Measurements from ENCODE around the gene FBXW7.

FBXW7 gene

DNA sequence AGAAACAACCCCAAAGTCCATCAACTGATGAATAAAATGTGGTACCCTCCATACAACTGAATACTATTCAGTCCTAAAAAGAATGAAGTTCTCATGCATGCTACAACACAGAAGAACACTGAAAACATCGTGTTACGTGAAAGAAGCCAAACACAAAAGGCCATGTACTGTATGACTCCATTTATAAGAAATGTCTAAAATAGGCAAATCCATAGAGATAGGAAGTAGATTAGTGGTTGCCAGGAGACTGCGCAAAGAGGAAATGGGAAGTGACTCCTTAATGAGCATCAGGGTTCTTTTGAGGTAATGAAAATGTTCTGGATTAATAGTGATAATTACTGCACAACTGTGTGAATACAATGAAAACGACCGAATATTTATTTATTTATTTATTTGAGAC, 23.4 kb downstream of the FBXW7 start:
- H3K4me1 Mint-ChIP-seq = peaks cover 19% of the 10 kb centered on the region
- DNase-seq (ENCODE audit: low spot score in 2 of 2) (no peak), ATAC-seq (ENCODE audit: low read depth) (peak; percentile 17)
- H3K9me3 Mint-ChIP-seq = peaks cover 3% of the 10 kb centered on the region
- no peaks in the 10 kb centered on the region for H3K27me3 Mint-ChIP-seq
- peak overlapping the region; percentile 49 for H3K4me3 Mint-ChIP-seq
- peaks cover 22% of the 10 kb centered on the region for H3K36me3 Mint-ChIP-seq
- H3K27ac Mint-ChIP-seq = no peak overlapping the region

GRCh38 chr4:152510349-152511147, 25.3 kb downstream of the FBXW7 start:
- Mint-ChIP-seq H3K27ac (peak overlapping the region; percentile 82), H3K4me1 (peaks cover 19% of the 10 kb centered on the region), H3K36me3 (peaks cover 22% of the 10 kb centered on the region), H3K27me3 (no peaks in the 10 kb centered on the region), H3K4me3 (peak overlapping the region; percentile 84), H3K9me3 (peaks cover 3% of the 10 kb centered on the region)
- DNase-seq (ENCODE audit: low spot score in 2 of 2) (no peak), ATAC-seq (ENCODE audit: low read depth) (peak; percentile 51)

DNA sequence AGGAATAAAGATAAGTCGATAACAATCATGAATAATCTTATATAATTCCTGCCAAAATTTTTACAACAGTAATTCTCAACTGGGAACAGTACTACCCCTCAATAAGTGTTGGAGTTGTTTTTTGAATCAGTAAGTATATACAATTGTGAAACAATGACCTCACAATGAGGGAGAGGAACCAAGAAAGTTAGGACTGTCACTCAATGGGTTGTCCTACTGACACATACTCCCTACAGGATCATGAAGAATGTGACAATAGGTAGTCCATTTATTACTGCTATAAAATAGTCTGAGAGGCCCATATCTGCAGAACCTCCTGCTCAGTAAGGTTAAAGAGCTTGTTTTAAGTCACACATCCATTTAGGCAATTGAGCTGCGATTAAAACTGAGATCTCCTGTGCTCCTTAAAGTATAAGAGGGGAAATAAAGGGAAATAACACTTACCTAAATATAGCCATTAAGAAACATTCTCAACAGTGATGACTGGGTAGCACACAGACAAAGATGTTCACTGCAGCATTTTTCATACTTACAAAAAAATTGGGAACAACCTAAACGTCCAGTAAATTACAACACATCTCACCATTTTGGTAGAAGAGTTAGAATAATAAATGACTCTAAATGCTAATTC, 26.2 kb downstream of the FBXW7 start:
- peak overlapping the region; percentile 82 for H3K27ac Mint-ChIP-seq
- peaks cover 3% of the 10 kb centered on the region for H3K9me3 Mint-ChIP-seq
- no peak overlapping the region for H3K4me3 Mint-ChIP-seq
- H3K27me3 Mint-ChIP-seq = no peaks in the 10 kb centered on the region
- peaks cover 19% of the 10 kb centered on the region for H3K4me1 Mint-ChIP-seq
- DNase-seq (ENCODE audit: low spot score in 2 of 2) = no peak
- no peak for ATAC-seq (ENCODE audit: low read depth)
- peaks cover 19% of the 10 kb centered on the region for H3K36me3 Mint-ChIP-seq

DNA sequence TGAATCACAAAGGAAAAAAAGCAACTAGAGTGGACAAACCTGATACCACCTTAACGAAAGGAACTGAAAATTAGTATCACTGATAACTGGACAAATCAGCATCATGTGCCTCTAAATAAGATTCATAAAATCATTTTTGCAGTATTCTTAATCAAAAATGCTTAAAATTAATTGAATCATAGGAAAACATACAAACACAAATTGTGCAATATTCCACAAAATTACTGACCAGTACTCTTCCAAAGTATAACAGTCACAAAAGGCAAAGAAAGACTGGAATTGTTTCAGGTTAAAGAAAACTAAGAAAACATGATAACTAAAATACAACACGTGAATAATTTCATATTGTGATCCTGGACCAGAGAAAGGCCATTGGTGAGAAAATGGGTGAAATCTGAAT, 27.1 kb downstream of the FBXW7 start:
- DNase-seq (ENCODE audit: low spot score in 2 of 2) (no peak), ATAC-seq (ENCODE audit: low read depth) (no peak)
- Mint-ChIP-seq H3K4me3 (no peak overlapping the region), H3K4me1 (peaks cover 13% of the 10 kb centered on the region), H3K9me3 (peaks cover 2% of the 10 kb centered on the region), H3K27me3 (no peaks in the 10 kb centered on the region), H3K36me3 (peaks cover 13% of the 10 kb centered on the region), H3K27ac (peak overlapping the region; percentile 55)

- peaks cover 13% of the 10 kb centered on the region for H3K4me1 Mint-ChIP-seq
- H3K27ac Mint-ChIP-seq = no peak overlapping the region
- H3K4me3 Mint-ChIP-seq = no peak overlapping the region
- H3K36me3 Mint-ChIP-seq = peaks cover 13% of the 10 kb centered on the region
- H3K9me3 Mint-ChIP-seq = peaks cover 2% of the 10 kb centered on the region
- ATAC-seq (ENCODE audit: low read depth) = no peak
- H3K27me3 Mint-ChIP-seq = no peaks in the 10 kb centered on the region
- DNase-seq (ENCODE audit: low spot score in 2 of 2) = no peak
These were observed 27.5 kb downstream of the FBXW7 start for GRCh38 chr4:152508386-152508785.

DNA sequence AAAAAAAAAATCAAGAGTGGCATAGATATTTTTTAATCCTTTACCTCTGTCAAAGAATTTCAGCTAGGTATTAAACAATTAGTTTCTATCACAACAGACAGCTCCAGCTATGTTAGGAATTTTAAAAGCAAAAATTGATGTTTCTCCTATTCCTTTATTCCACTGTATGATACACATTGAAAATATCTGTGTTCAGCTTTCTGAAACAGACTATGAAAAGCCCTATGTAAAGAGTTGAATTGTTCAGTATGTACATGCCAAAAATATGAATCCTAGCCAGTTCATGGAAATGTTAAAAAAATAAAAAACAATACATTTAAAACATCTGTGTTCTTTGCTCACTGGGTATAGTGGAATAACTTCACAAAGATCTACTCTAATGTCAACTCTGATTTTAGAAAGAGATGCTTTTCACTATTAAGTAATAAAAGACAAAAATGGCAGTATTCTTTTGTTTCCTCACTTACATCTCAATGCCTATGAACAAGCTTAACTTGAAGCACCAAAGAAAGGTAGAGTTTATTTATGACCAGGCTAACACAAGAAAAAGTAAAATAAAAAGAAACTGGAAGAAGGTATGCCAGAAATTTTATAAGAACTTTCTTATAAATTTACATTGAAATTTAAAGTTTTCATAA, 32.1 kb downstream of the FBXW7 start:
- Mint-ChIP-seq H3K4me1 (peaks cover 16% of the 10 kb centered on the region), H3K36me3 (peaks cover 6% of the 10 kb centered on the region), H3K27ac (no peak overlapping the region), H3K27me3 (no peaks in the 10 kb centered on the region), H3K4me3 (no peak overlapping the region), H3K9me3 (no peaks in the 10 kb centered on the region)
- ATAC-seq (ENCODE audit: low read depth) (no peak), DNase-seq (ENCODE audit: low spot score in 2 of 2) (no peak)

GRCh38 chr4:152501846-152502536, 33.9 kb downstream of the FBXW7 start:
- peaks cover 23% of the 10 kb centered on the region for H3K4me1 Mint-ChIP-seq
- peak overlapping the region; percentile 11 for H3K4me3 Mint-ChIP-seq
- no peaks in the 10 kb centered on the region for H3K9me3 Mint-ChIP-seq
- peak overlapping the region; percentile 74 for H3K27ac Mint-ChIP-seq
- peaks cover 1% of the 10 kb centered on the region for H3K36me3 Mint-ChIP-seq
- H3K27me3 Mint-ChIP-seq = no peaks in the 10 kb centered on the region
- no peak for ATAC-seq (ENCODE audit: low read depth)
- no peak for DNase-seq (ENCODE audit: low spot score in 2 of 2)

DNA sequence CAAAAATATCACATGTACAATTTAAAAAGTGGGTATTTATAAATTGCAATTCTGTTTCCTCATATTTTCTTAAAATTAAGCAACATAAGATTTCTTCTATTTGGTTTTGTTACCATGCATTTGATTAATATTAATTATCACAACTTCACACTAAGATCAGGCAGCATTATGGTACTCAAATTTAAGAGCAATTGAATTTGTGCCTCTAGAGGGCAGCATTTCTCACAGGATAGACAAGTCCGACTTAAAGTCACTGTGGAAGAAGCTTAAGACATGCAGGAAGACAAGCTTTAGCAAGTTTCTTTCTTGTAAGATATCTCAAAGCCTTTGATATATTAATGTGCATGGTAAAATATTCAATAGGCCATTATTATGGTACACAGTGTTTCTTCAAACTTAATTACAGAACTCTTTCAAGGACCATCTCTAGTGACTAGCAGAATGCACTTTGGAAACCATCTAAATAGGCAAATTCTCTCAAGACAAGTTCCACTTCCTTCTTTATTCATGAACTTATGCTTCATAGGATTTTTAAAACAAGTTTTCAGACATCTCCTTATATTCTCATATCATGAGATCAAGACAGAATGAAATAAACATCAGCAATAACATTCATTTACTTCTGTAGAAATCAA, 35.0 kb downstream of the FBXW7 start:
- Mint-ChIP-seq H3K27me3 (no peaks in the 10 kb centered on the region), H3K9me3 (no peaks in the 10 kb centered on the region), H3K36me3 (peaks cover 1% of the 10 kb centered on the region), H3K4me3 (peak overlapping the region; percentile 60), H3K27ac (peak overlapping the region; percentile 74), H3K4me1 (peaks cover 23% of the 10 kb centered on the region)
- ATAC-seq (ENCODE audit: low read depth) (peak; percentile 92), DNase-seq (ENCODE audit: low spot score in 2 of 2) (peak; percentile 53 to 77)

DNA sequence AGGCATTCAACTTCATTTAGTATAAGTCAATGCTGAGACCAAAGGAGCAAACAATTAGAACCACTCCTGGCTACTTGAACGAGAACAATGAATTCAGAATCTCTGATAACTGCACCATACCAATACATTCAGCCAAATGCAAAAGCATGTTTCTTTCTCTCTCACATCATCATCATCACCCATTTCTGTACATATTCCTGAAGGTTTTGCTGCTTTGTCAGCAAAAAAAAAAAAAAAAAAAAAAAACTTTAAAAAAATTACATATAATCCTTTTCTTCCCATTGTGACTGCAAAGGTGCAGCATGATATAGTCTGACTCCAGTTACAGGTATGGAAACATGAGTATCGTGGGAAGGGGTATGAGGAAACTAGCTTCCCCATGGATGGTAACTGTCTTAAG, 35.6 kb downstream of the FBXW7 start:
- no peak for DNase-seq (ENCODE audit: low spot score in 2 of 2)
- Mint-ChIP-seq H3K27ac (peak overlapping the region; percentile 50), H3K9me3 (no peaks in the 10 kb centered on the region), H3K4me3 (no peak overlapping the region), H3K27me3 (no peaks in the 10 kb centered on the region), H3K4me1 (peaks cover 23% of the 10 kb centered on the region), H3K36me3 (peaks cover 1% of the 10 kb centered on the region)
- no peak for ATAC-seq (ENCODE audit: low read depth)

GRCh38 chr4:152499344-152499743, 36.5 kb downstream of the FBXW7 start:
- Mint-ChIP-seq H3K36me3 (peaks cover 1% of the 10 kb centered on the region), H3K4me1 (peaks cover 23% of the 10 kb centered on the region), H3K9me3 (no peaks in the 10 kb centered on the region), H3K27ac (peak overlapping the region; percentile 50), H3K27me3 (no peaks in the 10 kb centered on the region), H3K4me3 (no peak overlapping the region)
- ATAC-seq (ENCODE audit: low read depth) (no peak), DNase-seq (ENCODE audit: low spot score in 2 of 2) (no peak)

GRCh38 chr4:152494020-152494419, 41.9 kb downstream of the FBXW7 start:
- peaks cover 31% of the 10 kb centered on the region for H3K4me1 Mint-ChIP-seq
- H3K27ac Mint-ChIP-seq = no peak overlapping the region
- no peak for ATAC-seq (ENCODE audit: low read depth)
- no peaks in the 10 kb centered on the region for H3K27me3 Mint-ChIP-seq
- no peak for DNase-seq (ENCODE audit: low spot score in 2 of 2)
- peaks cover 7% of the 10 kb centered on the region for H3K36me3 Mint-ChIP-seq
- H3K9me3 Mint-ChIP-seq = no peaks in the 10 kb centered on the region
- no peak overlapping the region for H3K4me3 Mint-ChIP-seq

DNA sequence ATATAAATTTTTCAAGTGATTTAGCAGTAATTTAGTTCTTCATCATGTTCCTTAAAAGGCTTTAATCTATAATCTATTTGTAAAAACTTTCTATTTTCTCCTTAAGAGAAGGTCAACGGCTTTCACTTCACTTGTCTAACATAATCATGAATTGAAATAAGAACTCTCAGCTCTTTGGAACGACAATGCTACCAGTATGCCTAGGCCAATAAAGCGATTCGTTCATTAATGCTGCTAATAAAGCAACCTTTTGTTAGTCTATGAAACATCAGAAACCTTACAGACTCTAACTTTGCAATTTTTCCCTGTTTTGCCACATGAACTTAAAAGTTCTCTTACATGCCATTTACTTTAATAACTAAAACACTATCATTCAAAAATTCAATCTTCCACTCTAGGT, 47.6 kb downstream of the FBXW7 start:
- peaks cover 34% of the 10 kb centered on the region for H3K4me1 Mint-ChIP-seq
- ATAC-seq (ENCODE audit: low read depth) (no peak), DNase-seq (ENCODE audit: low spot score in 2 of 2) (no peak)
- H3K4me3 Mint-ChIP-seq = no peak overlapping the region
- H3K36me3 Mint-ChIP-seq = peaks cover 7% of the 10 kb centered on the region
- H3K9me3 Mint-ChIP-seq = no peaks in the 10 kb centered on the region
- H3K27ac Mint-ChIP-seq = no peak overlapping the region
- no peaks in the 10 kb centered on the region for H3K27me3 Mint-ChIP-seq

DNA sequence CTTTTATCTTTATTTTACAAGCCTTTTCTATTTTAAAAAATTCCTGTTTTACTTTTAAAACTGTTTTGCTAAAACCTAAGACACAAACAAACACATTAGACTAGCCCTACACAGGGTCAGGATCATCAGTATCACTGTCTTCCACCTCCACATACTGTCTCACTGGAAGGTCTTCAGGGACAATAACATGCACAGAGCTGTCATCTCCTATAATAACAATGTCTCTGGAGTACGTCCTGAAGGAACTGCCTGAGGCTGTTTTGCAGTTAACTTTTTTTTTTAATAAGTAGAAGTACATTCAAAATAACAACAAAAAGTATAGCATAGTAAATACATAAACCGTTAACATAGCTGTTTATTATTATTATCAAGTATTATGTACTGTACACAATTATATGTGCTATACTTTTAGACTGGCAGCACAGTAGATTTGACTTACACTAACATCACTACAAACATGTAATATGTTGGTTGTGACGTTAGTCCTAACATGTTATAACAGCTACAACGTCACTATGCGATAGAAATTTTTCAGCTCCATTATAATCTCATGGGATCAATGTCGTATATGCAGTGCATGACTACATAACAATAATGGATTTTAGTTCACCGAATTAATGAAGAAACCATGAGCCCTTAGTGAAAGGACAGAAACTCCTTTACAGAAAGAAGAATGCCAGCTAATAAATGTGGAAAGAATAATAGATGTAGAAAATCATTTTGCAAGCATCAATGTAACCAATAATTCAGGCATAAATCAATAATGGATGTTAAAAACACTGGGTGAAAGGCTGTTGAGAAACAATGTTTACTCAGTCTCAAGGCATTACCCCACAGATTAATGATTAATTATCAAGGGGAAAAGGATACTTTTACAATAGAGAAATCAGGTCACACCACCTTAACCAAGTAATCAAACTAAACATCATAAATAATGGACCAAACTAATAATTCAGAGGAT, 49.2 kb downstream of the FBXW7 start:
- DNase-seq (ENCODE audit: low spot score in 2 of 2) = no peak
- no peaks in the 10 kb centered on the region for H3K27me3 Mint-ChIP-seq
- H3K9me3 Mint-ChIP-seq = no peaks in the 10 kb centered on the region
- H3K27ac Mint-ChIP-seq = no peak overlapping the region
- peaks cover 26% of the 10 kb centered on the region for H3K4me1 Mint-ChIP-seq
- no peak for ATAC-seq (ENCODE audit: low read depth)
- H3K4me3 Mint-ChIP-seq = no peak overlapping the region
- H3K36me3 Mint-ChIP-seq = peaks cover 8% of the 10 kb centered on the region

Measured in memory B cell (primary cell).